Measurements from ENCODE around the gene PSMD13.

The PSMD13 gene

DNA sequence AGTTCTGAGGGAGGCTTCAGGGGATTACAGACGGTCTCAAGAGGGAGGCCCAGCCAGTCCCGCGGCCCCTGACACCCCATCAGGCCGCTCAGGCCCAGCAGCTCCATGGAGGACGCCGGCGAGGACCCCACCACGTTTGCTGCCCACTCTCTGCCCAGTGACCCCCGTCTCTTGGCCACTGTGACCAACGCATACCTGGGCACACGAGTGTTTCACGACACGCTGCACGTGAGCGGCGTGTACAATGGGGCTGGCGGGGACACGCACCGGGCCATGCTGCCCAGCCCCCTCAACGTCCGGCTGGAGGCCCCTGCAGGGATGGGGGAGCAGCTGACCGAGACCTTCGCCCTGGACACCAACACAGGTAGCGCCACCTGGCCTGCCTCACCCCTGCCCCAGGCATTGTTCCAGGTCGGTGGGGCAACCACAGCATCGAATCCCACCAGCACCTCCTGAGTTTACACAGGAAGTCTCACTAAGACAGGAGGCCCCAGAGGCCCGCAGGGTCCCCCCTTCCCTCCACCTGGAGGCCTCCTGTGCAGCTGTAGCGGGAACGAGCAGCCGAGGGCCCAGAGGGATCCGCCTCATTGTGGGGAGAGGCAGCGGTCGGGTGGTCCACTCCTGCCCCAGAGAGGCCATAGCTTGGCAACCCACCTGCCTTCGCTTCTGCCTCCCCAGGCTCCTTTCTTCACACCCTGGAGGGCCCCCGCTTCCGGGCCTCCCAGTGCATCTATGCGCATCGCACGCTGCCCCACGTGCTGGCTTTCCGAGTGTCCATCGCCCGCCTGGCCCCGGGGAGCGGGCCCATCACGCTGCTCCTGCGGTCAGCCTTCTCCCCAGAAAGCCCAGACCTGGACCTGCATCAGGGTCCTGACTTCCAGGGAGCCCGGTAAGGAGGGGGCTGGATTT is 53.2 kb downstream of the PSMD13 start:
- peak overlapping the region; percentile 44 for H3K4me3 ChIP-seq (ENCODE audit: low read depth, low read length)
- no peak for TF ChIP-seq CTCF (IDR thresholded peaks at IDR 0.05; ENCODE audit: low read depth, low read length)

GRCh38 chr11:290621-291231 is 54.0 kb downstream of the PSMD13 start:
- TF ChIP-seq CTCF (IDR thresholded peaks at IDR 0.05; ENCODE audit: low read depth, low read length) = no peak
- H3K4me3 ChIP-seq (ENCODE audit: low read depth, low read length) = no peak overlapping the region

DNA sequence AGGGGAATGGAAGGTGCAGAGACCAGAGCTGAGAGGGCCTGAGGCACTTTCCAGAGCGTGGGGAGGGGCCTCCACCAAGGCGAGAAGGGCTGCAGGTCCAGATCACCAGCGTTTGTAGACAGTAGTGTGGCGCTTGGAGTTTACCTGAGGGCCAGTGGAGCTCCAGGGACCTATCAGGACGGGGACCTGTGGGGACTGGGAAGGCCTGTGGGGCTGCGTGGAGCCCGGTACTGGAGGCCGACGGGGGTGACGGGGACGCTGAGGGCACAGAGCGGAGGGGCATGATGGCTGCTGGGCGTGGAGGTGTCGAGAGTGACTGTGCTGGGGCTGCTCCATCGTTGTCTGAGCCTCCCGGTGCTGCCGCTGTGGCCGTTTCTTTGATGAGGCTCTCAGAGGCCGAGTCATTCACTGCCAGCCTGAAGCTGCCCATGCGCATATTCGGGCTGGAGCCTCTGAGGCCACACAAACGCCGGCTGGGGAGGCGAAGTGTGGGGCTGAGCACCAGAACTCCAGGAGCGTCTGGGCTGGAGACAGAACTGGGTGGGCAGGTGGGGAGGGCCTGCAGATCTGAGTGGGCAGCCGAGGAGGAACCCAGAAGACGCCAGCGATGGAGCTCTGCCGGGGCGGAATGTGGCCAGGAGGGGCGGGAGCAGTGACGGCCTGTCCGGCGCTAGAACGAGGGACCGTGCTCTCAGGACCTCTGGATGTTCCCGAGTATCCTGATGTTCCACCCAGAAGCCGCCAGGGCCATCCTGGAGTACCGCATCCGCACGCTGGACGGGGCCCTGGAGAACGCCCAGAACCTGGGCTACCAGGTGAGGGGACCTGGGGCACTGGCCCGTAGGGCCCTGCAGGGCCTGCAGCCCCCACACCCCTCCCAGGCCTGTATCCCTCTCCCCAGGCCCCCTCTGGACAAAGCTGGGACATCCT is 54.8 kb downstream of the PSMD13 start:
- H3K4me3 ChIP-seq (ENCODE audit: low read depth, low read length) = no peak overlapping the region
- no peak for TF ChIP-seq CTCF (IDR thresholded peaks at IDR 0.05; ENCODE audit: low read depth, low read length)

GRCh38 chr11:292211-293121 is 55.7 kb downstream of the PSMD13 start:
- TF ChIP-seq CTCF (IDR thresholded peaks at IDR 0.05; ENCODE audit: low read depth, low read length) = no peak
- H3K4me3 ChIP-seq (ENCODE audit: low read depth, low read length) = no peak overlapping the region

DNA sequence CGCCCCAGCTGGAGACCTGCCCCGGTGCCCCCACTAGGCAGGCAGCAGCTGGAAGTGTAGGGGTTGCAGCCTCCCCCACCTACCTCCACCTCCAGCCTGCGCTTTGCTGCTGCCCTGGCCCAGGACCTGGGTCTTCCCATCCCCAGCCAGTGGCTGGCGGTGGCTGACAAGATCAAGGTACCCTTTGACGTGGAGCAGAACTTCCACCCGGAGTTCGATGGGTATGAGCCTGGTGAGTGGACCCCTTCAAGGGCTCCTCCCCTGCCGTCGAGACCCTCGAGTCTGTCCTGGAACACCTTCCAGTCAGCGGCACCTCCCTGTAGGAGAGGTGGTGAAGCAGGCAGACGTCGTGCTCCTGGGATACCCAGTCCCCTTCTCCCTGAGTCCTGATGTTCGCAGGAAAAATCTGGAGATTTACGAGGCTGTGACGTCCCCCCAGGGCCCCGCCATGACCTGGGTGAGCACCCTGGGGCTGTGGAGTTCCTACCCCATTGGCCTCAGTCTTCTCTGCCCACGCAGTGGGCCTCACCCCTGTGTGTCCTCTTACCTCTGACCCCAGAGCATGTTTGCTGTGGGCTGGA is 56.6 kb downstream of the PSMD13 start:
- TF ChIP-seq CTCF (IDR thresholded peaks at IDR 0.05; ENCODE audit: low read depth, low read length) = no peak
- no peak overlapping the region for H3K4me3 ChIP-seq (ENCODE audit: low read depth, low read length)

Measured in WI38 (cell line).